ENCODE measurements around the gene RPS5. TPM values are rescaled to one million over a fixed set of nuclear protein-coding genes. Genes with fewer than 3 reads are reported as not detected.

RPS5 gene
- total RNA-seq, 1 experiment from 2014 or later: 1,487 TPM

- H3K4me1 ChIP-seq (ENCODE audit: control insufficient read depth, insufficient read depth, low read length): no peaks in the 10 kb centered on the region
- ATAC-seq: no peak
- BruUV-seq (replicated peaks): no TSS peak
- no peaks in the 10 kb centered on the region for H3K27me3 ChIP-seq (ENCODE audit: control insufficient read depth, insufficient read depth, low read length)
- no peak for DNase-seq (ENCODE audit: low read depth, low spot score)
- 0 out of 2 replicates have a peak, but pooled peaks cover 4% of the 10 kb centered on the region for H3K9me3 ChIP-seq (ENCODE audit: control insufficient read depth, insufficient read depth, low read depth, low read length)
- POLR2A ChIA-PET: no interaction called here
- TF ChIP-seq SIN3A (IDR thresholded peaks at IDR 0.05; ENCODE audit: borderline replicate concordance, insufficient read depth, low read depth, low read length): no peak
- no peak for TF ChIP-seq TCF7L2 (IDR thresholded peaks at IDR 0.05; ENCODE audit: low read depth, low read length)
- TF ChIP-seq, protein P1, sequence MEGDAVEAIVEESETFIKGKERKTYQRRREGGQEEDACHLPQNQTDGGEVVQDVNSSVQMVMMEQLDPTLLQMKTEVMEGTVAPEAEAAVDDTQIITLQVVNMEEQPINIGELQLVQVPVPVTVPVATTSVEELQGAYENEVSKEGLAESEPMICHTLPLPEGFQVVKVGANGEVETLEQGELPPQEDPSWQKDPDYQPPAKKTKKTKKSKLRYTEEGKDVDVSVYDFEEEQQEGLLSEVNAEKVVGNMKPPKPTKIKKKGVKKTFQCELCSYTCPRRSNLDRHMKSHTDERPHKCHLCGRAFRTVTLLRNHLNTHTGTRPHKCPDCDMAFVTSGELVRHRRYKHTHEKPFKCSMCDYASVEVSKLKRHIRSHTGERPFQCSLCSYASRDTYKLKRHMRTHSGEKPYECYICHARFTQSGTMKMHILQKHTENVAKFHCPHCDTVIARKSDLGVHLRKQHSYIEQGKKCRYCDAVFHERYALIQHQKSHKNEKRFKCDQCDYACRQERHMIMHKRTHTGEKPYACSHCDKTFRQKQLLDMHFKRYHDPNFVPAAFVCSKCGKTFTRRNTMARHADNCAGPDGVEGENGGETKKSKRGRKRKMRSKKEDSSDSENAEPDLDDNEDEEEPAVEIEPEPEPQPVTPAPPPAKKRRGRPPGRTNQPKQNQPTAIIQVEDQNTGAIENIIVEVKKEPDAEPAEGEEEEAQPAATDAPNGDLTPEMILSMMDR (IDR thresholded peaks at IDR 0.05): no peak
- TF ChIP-seq POLR2AphosphoS5 (IDR thresholded peaks at IDR 0.05; ENCODE audit: low read depth, low read length): no peak
- no peak for TF ChIP-seq REST (IDR thresholded peaks at IDR 0.05; ENCODE audit: insufficient read depth in 1 of 2, low read depth in 2 of 2, low read length in 1 of 2)
- in situ Hi-C loops (cut with HindIII; ENCODE audit: low pct_unique_long_range_greater_than_20kb, low sequenced_read_pairs) (no loop called here), intact Hi-C loops (cut with micrococcal nuclease; ENCODE audit: unreplicated experiment) (no loop called here)
- no peak overlapping the region for H3K27ac ChIP-seq (ENCODE audit: low read length)
- no peak overlapping the region for H3K4me3 ChIP-seq (ENCODE audit: low read depth in 2 of 2, low read length in 2 of 2)
- CTCF ChIA-PET: no interaction called here
- H3K36me3 ChIP-seq (ENCODE audit: control insufficient read depth, insufficient read depth, low read length): no peaks in the 10 kb centered on the region
These were observed 48.1 kb upstream of the RPS5 start for GRCh38 chr19:58338825-58339558.

DNA sequence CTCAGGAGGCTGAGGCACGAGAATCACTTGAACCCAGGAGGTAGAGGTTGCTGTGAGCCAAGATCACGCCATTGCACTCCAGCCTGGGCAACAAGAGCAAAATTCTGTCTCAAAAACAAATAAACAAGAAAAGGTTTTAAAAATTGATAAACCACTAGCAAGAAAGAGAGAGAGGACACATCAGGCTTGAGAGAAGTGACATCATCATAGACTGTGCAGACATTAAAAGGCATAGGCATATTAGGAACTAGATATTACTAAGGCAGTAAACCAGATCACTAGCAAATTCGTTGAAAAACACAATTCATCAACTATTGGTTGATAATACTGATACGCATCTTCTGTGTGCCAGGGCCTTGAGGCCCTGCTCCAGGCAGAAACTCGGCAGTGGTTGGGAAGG, 41.5 kb upstream of the RPS5 start:
- ATAC-seq (no peak), DNase-seq (ENCODE audit: low read depth, low spot score) (no peak)
- H3K4me1 ChIP-seq (ENCODE audit: control insufficient read depth, insufficient read depth, low read length): peaks cover 8% of the 10 kb centered on the region; the same call in 1 of the 2 replicates
- H3K4me3 ChIP-seq (ENCODE audit: low read depth in 2 of 2, low read length in 2 of 2): no peak overlapping the region
- POLR2A ChIA-PET: no interaction called here
- CTCF ChIA-PET: no interaction called here
- no peaks in the 10 kb centered on the region for H3K27me3 ChIP-seq (ENCODE audit: control insufficient read depth, insufficient read depth, low read length)
- in situ Hi-C loops (cut with HindIII; ENCODE audit: low pct_unique_long_range_greater_than_20kb, low sequenced_read_pairs) (no loop called here), intact Hi-C loops (cut with micrococcal nuclease; ENCODE audit: unreplicated experiment) (no loop called here)
- no peaks in the 10 kb centered on the region for H3K36me3 ChIP-seq (ENCODE audit: control insufficient read depth, insufficient read depth, low read length)
- no TSS peak for BruUV-seq (replicated peaks)
- H3K27ac ChIP-seq (ENCODE audit: low read length): no peak overlapping the region
- TF ChIP-seq REST (IDR thresholded peaks at IDR 0.05; ENCODE audit: insufficient read depth in 1 of 2, low read depth in 2 of 2, low read length in 1 of 2) (no peak), TCF7L2 (IDR thresholded peaks at IDR 0.05; ENCODE audit: low read depth, low read length) (no peak), POLR2AphosphoS5 (IDR thresholded peaks at IDR 0.05; ENCODE audit: low read depth, low read length) (no peak), SIN3A (IDR thresholded peaks at IDR 0.05; ENCODE audit: borderline replicate concordance, insufficient read depth, low read depth, low read length) (no peak)
- H3K9me3 ChIP-seq (ENCODE audit: control insufficient read depth, insufficient read depth, low read depth, low read length): no peaks in the 10 kb centered on the region
